Transverse colon (tissue), 4 donors: ENCODE measurements around the gene RAB42. TPM values are rescaled to one million over a fixed set of nuclear protein-coding genes. Genes with fewer than 3 reads are reported as not detected.
"Not testable (repeated sequence)": the region's sequence is repeated elsewhere in the genome, so short reads cannot be mapped to it uniquely, and the experiment has no call there.

ENCODE experiments used
- DNase-seq: peaks from one replicate; pipeline ENCODE4 v3.0.0-alpha.2; 2019
- H3K27ac ChIP-seq, 4 donors: fragments of 200-600 bp; sonication (generic); 2 replicates each; pipeline ENCODE4 v1.5.1; 2016 to 2018; ENCODE audit warnings: inconsistent platforms in 4 of 4
- H3K27me3 ChIP-seq: fragments of 200-600 bp; sonication (generic); 2 replicates; pipeline ENCODE4 v1.5.1; 2017; ENCODE audit warnings: inconsistent platforms
- H3K36me3 ChIP-seq, 4 donors: fragments of 200-600 bp; sonication (generic); 2 replicates each; pipeline ENCODE4 v1.5.1; 2017 to 2019; ENCODE audit warnings: inconsistent platforms in 4 of 4
- H3K4me1 ChIP-seq, 4 donors: fragments of 200-600 bp; sonication (generic); 2 replicates each; pipeline ENCODE4 v1.5.1; 2017 to 2020; ENCODE audit warnings: inconsistent platforms in 4 of 4
- H3K4me3 ChIP-seq, 4 donors: fragments of 200-600 bp; sonication (generic); 1 replicate in 1 of 4; 2 replicates in 3 of 4; pipeline versions ENCODE4 v1.5.1 to v1.6.1; 2017 to 2019; ENCODE audit warnings: inconsistent platforms in 4 of 4
- H3K9me3 ChIP-seq, 2 donors: fragments of 200-600 bp; sonication (generic); 2 replicates each; pipeline ENCODE4 v1.5.1; 2017 to 2019; ENCODE audit warnings: inconsistent platforms in 2 of 2
- CTCF ChIP-seq, 5 experiments: fragments of 200-600 bp in 3 of 5; fragments of 450-650 bp in 2 of 5; sonication (generic) in 3 of 5; IDR thresholded peaks; 1 replicate in 2 of 5; 2 replicates in 3 of 5; pipeline ENCODE4 v1.5.1; 2016 to 2017; ENCODE audit warnings: antibody characterized with exemption in 5 of 5, inconsistent platforms in 3 of 5, mild to moderate bottlenecking in 2 of 5, moderate library complexity in 1 of 5
- EP300 ChIP-seq: sonication (generic); formaldehyde crosslinking; IDR thresholded peaks from one replicate; pipeline ENCODE4 v1.6.1; 2017; ENCODE audit warnings: antibody characterized with exemption, low read depth
- POLR2A ChIP-seq: fragments of 450-650 bp; IDR thresholded peaks from one replicate; pipeline ENCODE4 v1.6.1; 2016; ENCODE audit warnings: antibody characterized with exemption, mild to moderate bottlenecking, moderate library complexity
- POLR2AphosphoS5 ChIP-seq, 3 donors: sonication (generic); formaldehyde crosslinking; IDR thresholded peaks; one replicate each; pipeline ENCODE4 v1.6.1; 2016; ENCODE audit warnings: antibody characterized with exemption in 3 of 3
- WGBS, 2 donors: methylation state at CpG; one replicate each; pipeline ENCODE4 v1.1.5; 2018; ENCODE audit warnings: low coverage in 1 of 2; 5-methylcytosine and 5-hydroxymethylcytosine counted together
- in situ Hi-C, 4 donors: fragments of 200-750 bp; cut with MboI; loops; one replicate each; pipeline versions ENCODE4 v1.15.0 to v1.15.1; 2017; ENCODE audit warnings: low sequenced_read_pairs in 3 of 4, low pct_ligation_motif_present in 1 of 4, low pct_unique_long_range_greater_than_20kb in 1 of 4
- intact Hi-C: fragments of 100-400 bp; cut with DNase I; formaldehyde crosslinking; loops from one replicate; pipeline ENCODE4 v1.15.1; 2023; ENCODE audit warnings: low total_unique reads
- total RNA-seq, 4 donors: library from RNA; depleted of rRNA; stranded (reverse); fragments of >200 nt; gene quantifications; one replicate each; pipeline ENCODE4 v1.1.0, GENCODE V29; 2016

RAB42 gene
- total RNA-seq, 4 donors from 2014 or later: 5.3 to 14.2 (median 5.6) TPM; not detected in 1

GRCh38 chr1:28580722-28581530 lies 11.1 kb upstream of the RAB42 start:
- Histone ChIP-seq H3K4me3 (peak overlapping the region; percentile 73 to 89 (median 76)), H3K36me3 (peaks cover 0 to 29% (median 13%) of the 10 kb centered on the region in 4 donors), H3K4me1 (peaks cover 11 to 29% (median 21%) of the 10 kb centered on the region in 4 donors), H3K27me3 (no peaks in the 10 kb centered on the region), H3K27ac (peak overlapping the region; percentile 91 to 98 (median 96)), H3K9me3 (no peaks in the 10 kb centered on the region)
- TF ChIP-seq EP300 (no peak), CTCF (IDR thresholded peaks at IDR 0.05) (no peak), POLR2A (no peak), POLR2AphosphoS5 (IDR thresholded peaks at IDR 0.05) (peak in 2 of 3 donors; percentile 69 to 74)
- in situ Hi-C loops (no loop called here), intact Hi-C loops (loop anchor here (1.0 kb wide), 1 partner anchor 28 kb away; the partner anchor contains the start of gene TRNAU1AP)
- 0 to 1% methylated on average over 1 to 26 of the region's 26 CpGs for WGBS, 2 donors
- DNase-seq: peak; percentile 68

GRCh38 chr1:28581531-28582247 lies 10.4 kb upstream of the RAB42 start:
- 0% methylated on average over 61 of the region's 75 CpGs; no CpG with 5 or more reads in 1 of the 2 donors for WGBS, 2 donors
- no peaks in the 10 kb centered on the region for H3K27me3 ChIP-seq
- peaks cover 11 to 29% (median 21%) of the 10 kb centered on the region in 4 donors for H3K4me1 ChIP-seq
- peak in 2 of 5 experiments; percentile 27 to 44 for TF ChIP-seq CTCF (IDR thresholded peaks at IDR 0.05)
- peak; percentile 97 to 100 (median 99) for TF ChIP-seq POLR2AphosphoS5 (IDR thresholded peaks at IDR 0.05)
- TF ChIP-seq POLR2A: peak; percentile 99
- TF ChIP-seq EP300: no peak
- intact Hi-C loops: loop anchor here (1.0 kb wide), 1 partner anchor 28 kb away; the partner anchor contains the start of gene TRNAU1AP
- peaks cover 0 to 26% (median 13%) of the 10 kb centered on the region in 4 donors for H3K36me3 ChIP-seq
- peak overlapping the region; percentile 73 to 89 (median 76) for H3K4me3 ChIP-seq
- peak overlapping the region; percentile 91 to 98 (median 96) for H3K27ac ChIP-seq
- in situ Hi-C loops: no loop called here
- no peaks in the 10 kb centered on the region for H3K9me3 ChIP-seq
- peak; percentile 97 for DNase-seq

DNA sequence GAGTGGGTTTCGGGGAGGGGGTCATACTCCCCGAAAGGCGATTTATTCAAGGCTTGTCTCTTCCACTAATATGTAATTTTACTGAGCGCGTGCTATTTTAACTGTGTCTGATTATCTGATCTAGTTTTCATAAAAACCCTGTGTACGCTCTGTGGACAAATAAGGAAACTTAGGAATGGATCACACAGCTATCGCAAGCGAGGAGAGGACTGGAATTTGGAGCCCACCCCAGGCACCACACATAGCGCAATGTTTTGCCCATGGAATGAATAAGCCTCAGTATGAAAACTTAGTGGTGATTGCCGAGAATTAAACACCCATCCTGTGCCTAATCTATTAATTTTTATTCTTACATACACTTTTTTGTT lies 9.8 kb upstream of the RAB42 start:
- 0 to 2% methylated on average over 4 to 10 of the region's 10 CpGs for WGBS, 2 donors
- H3K4me1 ChIP-seq: peaks cover 11 to 29% (median 21%) of the 10 kb centered on the region in 4 donors
- in situ Hi-C loops: no loop called here
- H3K27ac ChIP-seq: peak overlapping the region; percentile 91 to 98 (median 96)
- peak overlapping the region; percentile 18 to 89 (median 76) for H3K4me3 ChIP-seq
- peaks cover 0 to 23% (median 10%) of the 10 kb centered on the region in 4 donors for H3K36me3 ChIP-seq
- no peaks in the 10 kb centered on the region for H3K27me3 ChIP-seq
- TF ChIP-seq POLR2AphosphoS5 (IDR thresholded peaks at IDR 0.05) (no peak), POLR2A (no peak), CTCF (IDR thresholded peaks at IDR 0.05) (no peak), EP300 (no peak)
- H3K9me3 ChIP-seq: no peaks in the 10 kb centered on the region
- DNase-seq: peak; percentile 24
- intact Hi-C loops: no loop called here

- H3K4me3 ChIP-seq, H3K9me3 ChIP-seq, DNase-seq, H3K27me3 ChIP-seq, in situ Hi-C loops, H3K36me3 ChIP-seq, intact Hi-C loops, H3K27ac ChIP-seq: not testable (repeated sequence)
- WGBS, 2 donors: 90 to 92% methylated on average over 18 to 19 of the region's 19 CpGs
- H3K4me1 ChIP-seq: peaks cover 4 to 30% (median 18%) of the 10 kb centered on the region in 4 donors
These were observed 5.3 kb upstream of the RAB42 start for GRCh38 chr1:28586585-28587391.
